ENCODE data around the gene ARPC5. TPM values are rescaled to one million over a fixed set of nuclear protein-coding genes. Genes with fewer than 3 reads are reported as not detected.

Gene ARPC5
- total and polyA plus RNA-seq, 2 experiments from 2014 or later: 144 to 183 TPM

DNA sequence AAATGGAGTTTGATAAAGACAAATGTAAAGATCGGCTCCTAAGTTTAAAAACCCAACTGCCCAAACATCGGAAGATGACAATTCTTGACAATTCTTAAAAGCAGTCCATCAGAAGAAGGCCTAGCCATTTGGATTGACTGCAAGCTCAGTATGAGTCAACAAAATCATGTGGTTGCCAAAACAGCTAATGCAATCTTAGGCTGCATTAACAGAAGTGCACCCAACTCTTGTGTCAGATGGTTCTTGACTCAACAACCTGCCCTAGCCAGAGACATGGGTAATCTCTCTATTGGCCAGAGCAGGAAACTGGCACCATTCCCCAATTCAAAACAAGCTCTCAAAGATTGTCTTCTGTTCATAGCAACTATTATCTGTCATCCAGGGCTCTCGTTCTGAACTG lies 35.4 kb downstream of the ARPC5 start:
- no peak overlapping the region for H2AFZ ChIP-seq
- no peak overlapping the region for H3K4me3 ChIP-seq
- no peaks in the 10 kb centered on the region for H3K36me3 ChIP-seq (replicated peaks; ENCODE audit: insufficient read depth, low read depth)
- no peaks in the 10 kb centered on the region for H3K9me3 ChIP-seq (ENCODE audit: low read depth)
- H3K27me3 ChIP-seq: no peaks in the 10 kb centered on the region
- TF ChIP-seq EZH2 (IDR thresholded peaks at IDR 0.05; ENCODE audit: borderline replicate concordance) (no peak), EZH2phosphoT487 (IDR thresholded peaks at IDR 0.05; ENCODE audit: low read depth, severe bottlenecking, unreplicated experiment) (no peak)
- TF ChIP-seq, protein P1, sequence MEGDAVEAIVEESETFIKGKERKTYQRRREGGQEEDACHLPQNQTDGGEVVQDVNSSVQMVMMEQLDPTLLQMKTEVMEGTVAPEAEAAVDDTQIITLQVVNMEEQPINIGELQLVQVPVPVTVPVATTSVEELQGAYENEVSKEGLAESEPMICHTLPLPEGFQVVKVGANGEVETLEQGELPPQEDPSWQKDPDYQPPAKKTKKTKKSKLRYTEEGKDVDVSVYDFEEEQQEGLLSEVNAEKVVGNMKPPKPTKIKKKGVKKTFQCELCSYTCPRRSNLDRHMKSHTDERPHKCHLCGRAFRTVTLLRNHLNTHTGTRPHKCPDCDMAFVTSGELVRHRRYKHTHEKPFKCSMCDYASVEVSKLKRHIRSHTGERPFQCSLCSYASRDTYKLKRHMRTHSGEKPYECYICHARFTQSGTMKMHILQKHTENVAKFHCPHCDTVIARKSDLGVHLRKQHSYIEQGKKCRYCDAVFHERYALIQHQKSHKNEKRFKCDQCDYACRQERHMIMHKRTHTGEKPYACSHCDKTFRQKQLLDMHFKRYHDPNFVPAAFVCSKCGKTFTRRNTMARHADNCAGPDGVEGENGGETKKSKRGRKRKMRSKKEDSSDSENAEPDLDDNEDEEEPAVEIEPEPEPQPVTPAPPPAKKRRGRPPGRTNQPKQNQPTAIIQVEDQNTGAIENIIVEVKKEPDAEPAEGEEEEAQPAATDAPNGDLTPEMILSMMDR (IDR thresholded peaks at IDR 0.05; ENCODE audit: poor library complexity): no peak
- WGBS (ENCODE audit: low lambda C conversion rate, missing lambda C conversion rate): 94% methylated on average over 3 of the region's 3 CpGs
- H3K4me1 ChIP-seq (ENCODE audit: insufficient read depth): peaks cover 5% of the 10 kb centered on the region
- H3K4me2 ChIP-seq: no peak overlapping the region
- H3K79me2 ChIP-seq: no peaks in the 10 kb centered on the region
- no peak overlapping the region for H3K27ac ChIP-seq
- no peaks in the 10 kb centered on the region for H4K20me1 ChIP-seq (ENCODE audit: insufficient read depth, poor library complexity, severe bottlenecking)
- H3K9me2 ChIP-seq (replicated peaks; ENCODE audit: insufficient read depth): no peaks in the 10 kb centered on the region
- no peak for DNase-seq (ENCODE audit: low spot score)

DNA sequence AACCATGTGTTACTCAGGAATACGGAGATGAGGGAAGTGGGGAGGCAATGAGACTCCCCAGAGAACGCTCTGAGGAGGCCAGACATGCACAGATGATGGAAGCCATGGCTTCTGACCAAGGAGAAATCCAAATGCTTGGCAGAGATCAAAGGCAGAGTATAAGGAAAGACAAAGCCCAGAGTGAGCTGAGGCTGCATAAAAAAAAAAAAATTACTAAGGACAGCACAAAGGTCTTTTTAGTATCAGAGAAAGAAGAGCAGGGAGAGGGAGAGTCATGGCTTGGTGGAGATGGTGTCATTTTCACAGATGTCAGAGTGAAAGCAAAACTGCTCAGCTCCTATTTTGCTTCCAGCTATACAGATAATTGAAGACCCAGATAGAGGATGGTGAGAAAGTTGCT lies 37.2 kb downstream of the ARPC5 start:
- H3K36me3 ChIP-seq (replicated peaks; ENCODE audit: insufficient read depth, low read depth): no peaks in the 10 kb centered on the region
- no peak overlapping the region for H2AFZ ChIP-seq
- H3K4me3 ChIP-seq: no peak overlapping the region
- no peaks in the 10 kb centered on the region for H3K27me3 ChIP-seq
- H3K9me2 ChIP-seq (replicated peaks; ENCODE audit: insufficient read depth): no peaks in the 10 kb centered on the region
- no peak for TF ChIP-seq EZH2phosphoT487 (IDR thresholded peaks at IDR 0.05; ENCODE audit: low read depth, severe bottlenecking, unreplicated experiment)
- no peak for TF ChIP-seq EZH2 (IDR thresholded peaks at IDR 0.05; ENCODE audit: borderline replicate concordance)
- TF ChIP-seq, protein P1 (IDR thresholded peaks at IDR 0.05; ENCODE audit: poor library complexity): no peak
- no peak for DNase-seq (ENCODE audit: low spot score)
- no peak overlapping the region for H3K27ac ChIP-seq
- 62% methylated on average over 2 of the region's 2 CpGs for WGBS (ENCODE audit: low lambda C conversion rate, missing lambda C conversion rate)
- H4K20me1 ChIP-seq (ENCODE audit: insufficient read depth, poor library complexity, severe bottlenecking): no peaks in the 10 kb centered on the region
- H3K9me3 ChIP-seq (ENCODE audit: low read depth): no peaks in the 10 kb centered on the region
- no peak overlapping the region for H3K4me2 ChIP-seq
- no peaks in the 10 kb centered on the region for H3K79me2 ChIP-seq
- H3K4me1 ChIP-seq (ENCODE audit: insufficient read depth): peaks cover 5% of the 10 kb centered on the region

- WGBS (ENCODE audit: low lambda C conversion rate, missing lambda C conversion rate): 56% methylated on average over 5 of the region's 5 CpGs
- no peak for DNase-seq (ENCODE audit: low spot score)
- no peaks in the 10 kb centered on the region for H3K27me3 ChIP-seq
- no peaks in the 10 kb centered on the region for H3K9me3 ChIP-seq (ENCODE audit: low read depth)
- no peak overlapping the region for H3K4me3 ChIP-seq
- H3K4me1 ChIP-seq (ENCODE audit: insufficient read depth): peaks cover 5% of the 10 kb centered on the region
- H3K36me3 ChIP-seq (replicated peaks; ENCODE audit: insufficient read depth, low read depth): no peaks in the 10 kb centered on the region
- no peak overlapping the region for H2AFZ ChIP-seq
- H3K27ac ChIP-seq: no peak overlapping the region
- H3K4me2 ChIP-seq: no peak overlapping the region
- TF ChIP-seq EZH2 (IDR thresholded peaks at IDR 0.05; ENCODE audit: borderline replicate concordance): no peak
- TF ChIP-seq, protein P1 (IDR thresholded peaks at IDR 0.05; ENCODE audit: poor library complexity): no peak
- no peak for TF ChIP-seq EZH2phosphoT487 (IDR thresholded peaks at IDR 0.05; ENCODE audit: low read depth, severe bottlenecking, unreplicated experiment)
- no peaks in the 10 kb centered on the region for H4K20me1 ChIP-seq (ENCODE audit: insufficient read depth, poor library complexity, severe bottlenecking)
- no peaks in the 10 kb centered on the region for H3K79me2 ChIP-seq
- H3K9me2 ChIP-seq (replicated peaks; ENCODE audit: insufficient read depth): no peaks in the 10 kb centered on the region
Observed at GRCh38 chr1:183597656-183598347, 37.8 kb downstream of the ARPC5 start.

Data from hepatocyte (in vitro differentiated cells).